Nucleus accumbens (tissue), 56 donors: ENCODE data around the gene VGLL4.
"Not testable (repeated sequence)": the region's sequence is repeated elsewhere in the genome, so short reads cannot be mapped to it uniquely, and the experiment has no call there.

Experiments used
- DNase-seq, 56 donors: peaks; one replicate each; lab custom pipeline; 2025; lab: John Stamatoyannopoulos, UW

Gene VGLL4

DNA sequence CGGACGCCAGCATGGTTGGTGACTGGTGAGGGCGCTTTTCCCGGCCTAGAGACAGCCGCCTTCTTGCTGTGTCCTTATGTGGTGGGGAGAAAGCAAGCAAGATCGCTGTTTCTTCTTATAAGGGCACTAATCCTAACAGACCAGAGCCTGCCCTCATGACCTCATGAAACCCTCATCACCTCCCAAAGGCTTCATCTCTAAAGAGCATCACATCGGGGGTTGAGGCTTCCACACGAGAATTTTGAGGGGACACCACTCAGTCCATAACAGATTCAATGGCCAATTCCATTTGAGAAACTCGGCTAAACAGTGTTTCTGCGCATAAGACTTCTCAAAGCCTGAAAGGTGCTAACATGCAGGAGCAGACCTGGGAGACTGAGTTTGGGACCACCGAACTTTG lies 54.0 kb downstream of the VGLL4 start:
- DNase-seq = no peak

DNA sequence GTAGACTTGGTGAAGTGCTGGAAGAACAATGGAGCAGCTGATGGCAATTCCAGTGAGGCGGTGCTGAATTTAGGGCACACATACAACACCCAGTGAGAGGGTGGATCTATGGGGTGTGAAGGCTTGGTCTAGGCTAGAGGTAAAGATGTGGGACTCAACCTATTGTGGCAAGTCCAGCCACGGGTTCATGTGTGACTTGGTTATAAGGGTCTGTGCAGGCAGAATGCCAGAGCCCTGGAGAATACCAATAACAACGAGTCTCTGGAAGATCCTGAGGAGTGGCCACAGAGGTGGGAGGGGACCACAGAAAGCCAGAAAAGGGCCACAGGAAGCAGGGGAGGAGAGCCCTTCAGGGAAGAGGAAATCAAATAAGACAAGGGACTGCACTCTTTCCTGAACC lies 55.0 kb downstream of the VGLL4 start:
- no peak for DNase-seq

DNA sequence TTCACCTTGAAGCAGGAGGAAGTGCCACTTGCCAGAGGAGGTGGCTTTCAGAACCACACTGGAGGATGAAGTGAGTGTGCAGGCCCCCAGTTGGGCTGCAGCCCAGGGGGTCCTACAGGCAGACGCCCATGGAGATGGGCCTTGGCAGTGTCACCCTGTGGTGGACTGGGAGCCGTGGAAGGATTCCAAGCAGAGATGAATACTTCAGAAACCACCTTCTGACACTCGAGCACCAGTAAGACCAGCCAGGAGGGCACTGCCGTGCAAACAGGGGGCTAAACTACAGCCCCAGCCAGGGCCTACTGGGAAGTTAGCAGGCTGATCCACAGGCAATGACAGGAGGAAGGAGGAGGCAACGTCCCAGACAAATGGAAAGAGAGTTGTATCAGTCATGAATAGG lies 55.4 kb downstream of the VGLL4 start:
- no peak for DNase-seq

DNA sequence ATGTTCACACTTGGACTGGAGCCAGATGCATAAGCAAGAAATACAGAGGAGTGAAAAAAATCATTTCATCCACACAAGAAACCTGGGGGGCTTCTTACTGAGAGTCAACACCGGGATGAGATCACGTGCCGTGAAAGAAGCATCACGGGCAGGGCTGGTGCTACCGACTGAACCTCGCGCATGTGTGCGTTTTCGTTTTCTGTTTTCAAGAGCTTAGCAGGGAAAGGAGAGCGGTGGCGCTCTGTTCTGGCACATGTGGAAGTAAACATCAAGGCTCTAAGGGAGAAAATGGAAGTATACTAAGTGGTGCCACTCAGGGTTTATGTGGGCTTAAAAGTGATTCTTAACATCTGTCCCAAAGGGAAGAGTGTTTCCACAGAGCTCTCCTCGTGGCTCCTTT lies 55.9 kb downstream of the VGLL4 start:
- DNase-seq = no peak

DNA sequence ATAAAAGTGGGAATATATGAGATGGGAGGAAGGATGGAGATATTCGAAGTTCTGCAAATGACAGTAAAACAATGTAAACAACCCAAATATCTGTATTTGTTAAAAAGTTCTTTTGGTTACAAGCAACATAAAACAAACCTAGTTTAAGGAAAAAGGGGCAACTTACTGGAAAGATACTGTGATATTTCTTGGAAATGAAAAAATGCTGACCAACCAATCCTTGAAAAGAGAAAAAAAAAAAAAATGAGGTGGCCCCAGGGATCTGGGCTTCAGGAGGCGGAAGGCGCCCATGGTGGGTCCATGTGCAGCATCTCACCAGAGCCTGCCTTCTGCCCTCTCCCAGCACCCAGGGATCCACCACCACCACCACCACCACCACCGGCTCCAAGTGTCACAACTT lies 59.1 kb downstream of the VGLL4 start:
- DNase-seq = no peak

DNA sequence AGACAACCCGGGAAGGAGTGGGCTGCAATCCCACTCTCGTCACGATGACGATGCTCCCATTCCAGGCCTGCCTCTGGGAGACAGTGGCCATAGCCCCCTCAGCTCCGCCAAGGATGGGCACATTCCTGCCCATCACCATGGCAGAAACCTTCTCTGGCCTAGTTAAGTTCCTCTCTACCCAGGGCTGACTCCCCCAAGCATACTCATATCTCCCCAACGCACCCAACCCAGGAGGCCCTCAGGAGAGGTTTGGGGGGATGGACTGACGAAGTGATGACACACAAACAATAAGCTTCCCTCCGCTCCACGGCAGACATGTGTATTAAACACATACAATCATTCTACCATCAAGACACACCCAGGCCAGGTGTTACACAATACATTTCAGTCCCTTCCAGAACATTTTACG lies 60.1 kb downstream of the VGLL4 start:
- DNase-seq = no peak

DNA sequence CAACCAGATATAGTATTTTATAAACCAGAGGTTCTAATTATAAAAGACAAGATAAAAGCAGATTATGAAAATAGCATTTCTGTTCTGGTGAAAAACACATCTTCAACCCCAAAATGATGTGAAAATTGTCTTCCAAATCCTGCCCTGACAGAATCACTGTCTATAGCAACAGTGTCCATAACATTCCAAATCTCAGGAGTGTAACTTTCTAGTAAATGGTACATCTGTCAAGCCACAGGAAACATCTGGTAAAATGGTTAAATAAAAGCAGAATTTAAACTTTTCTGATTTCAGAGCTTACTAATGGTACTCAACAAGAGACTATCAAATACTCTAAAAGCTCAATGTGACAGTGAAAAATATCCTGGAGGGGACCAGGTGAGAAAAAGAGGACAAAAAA lies 60.5 kb downstream of the VGLL4 start:
- no peak for DNase-seq

DNA sequence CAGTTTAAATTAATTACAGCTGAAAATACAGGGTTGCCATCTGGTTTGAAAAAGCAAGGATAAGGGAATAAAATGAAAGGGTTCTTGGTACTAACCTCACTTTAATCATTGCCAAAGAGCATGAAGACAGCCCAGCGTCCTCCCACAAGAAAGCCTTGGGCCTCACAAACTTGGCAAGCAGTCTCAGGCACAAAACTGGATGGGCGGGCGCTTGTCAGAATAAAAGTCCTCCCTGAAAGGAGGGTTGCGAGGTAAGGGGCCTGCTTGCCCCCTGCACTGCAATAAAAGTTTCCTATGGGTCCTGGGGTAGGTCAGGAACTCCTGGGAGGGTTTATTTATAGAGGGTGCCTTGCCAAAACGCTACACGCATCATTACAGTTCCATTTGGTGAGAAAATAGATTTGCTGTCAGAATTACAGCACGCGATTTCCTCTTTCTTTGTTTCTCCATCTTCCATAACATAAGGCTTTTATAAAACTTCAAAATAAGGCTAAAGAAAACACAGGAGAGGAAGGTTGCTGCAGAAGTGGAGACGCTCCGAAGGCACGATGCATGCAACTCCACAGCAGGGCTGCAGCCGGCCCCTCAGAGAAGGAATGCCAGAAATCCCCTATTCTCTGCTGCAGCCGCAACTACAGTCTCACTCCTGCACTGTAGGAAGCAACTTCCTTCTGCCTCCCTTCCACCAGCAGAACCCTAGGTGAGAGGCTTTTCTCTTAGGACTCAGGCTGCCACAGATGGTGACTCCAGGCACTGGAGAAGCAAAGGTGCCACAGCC lies 61.3 kb downstream of the VGLL4 start:
- DNase-seq = peak in 47 of 56 donors; percentile 24 to 87 (median 63)

DNA sequence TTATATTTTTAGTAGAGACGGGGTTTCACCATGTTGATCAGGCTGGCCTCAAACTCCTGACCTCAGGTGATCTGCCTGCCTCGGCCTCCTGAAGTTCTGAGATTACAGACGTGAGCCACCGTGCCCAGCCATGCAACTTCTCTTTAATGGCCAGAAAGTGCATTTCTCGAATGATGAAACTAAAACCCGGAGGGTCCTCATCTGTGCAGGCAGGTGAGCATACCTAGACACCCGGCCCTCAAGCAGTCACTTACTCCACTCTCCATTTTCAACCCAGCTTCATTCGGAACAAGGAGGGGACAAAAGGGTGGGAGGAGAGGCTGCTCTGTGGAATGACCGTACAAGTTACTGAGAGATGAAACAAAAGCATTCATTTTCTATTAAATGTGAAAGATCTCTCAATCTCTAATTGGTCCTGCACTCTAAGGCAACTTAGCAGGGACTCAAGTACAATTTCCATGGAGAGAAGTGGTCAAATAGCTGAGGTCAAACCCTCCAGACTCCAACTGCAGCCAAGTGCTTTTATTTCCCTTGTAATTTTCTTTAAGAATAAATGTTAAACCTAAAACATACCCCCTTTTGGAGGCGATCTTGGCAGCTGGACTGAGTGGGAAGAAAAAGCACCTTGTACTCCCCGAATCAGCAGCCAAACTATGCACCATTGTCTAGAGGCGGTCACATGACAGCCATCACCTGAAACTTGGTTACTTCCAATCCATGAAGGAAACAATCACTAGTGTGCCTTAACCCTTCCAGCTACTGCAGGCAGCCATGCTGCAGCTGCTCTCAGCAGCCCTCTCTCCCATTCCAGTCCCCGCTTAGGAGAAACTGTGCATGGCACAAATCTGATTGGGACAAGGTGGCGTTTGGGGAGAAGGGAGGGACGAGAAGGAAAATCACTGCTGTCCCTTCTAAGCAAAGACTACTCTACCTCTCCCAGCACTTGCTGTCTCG lies 62.2 kb downstream of the VGLL4 start:
- DNase-seq = peak in 25 of 56 donors; percentile 27 to 87 (median 52)

DNA sequence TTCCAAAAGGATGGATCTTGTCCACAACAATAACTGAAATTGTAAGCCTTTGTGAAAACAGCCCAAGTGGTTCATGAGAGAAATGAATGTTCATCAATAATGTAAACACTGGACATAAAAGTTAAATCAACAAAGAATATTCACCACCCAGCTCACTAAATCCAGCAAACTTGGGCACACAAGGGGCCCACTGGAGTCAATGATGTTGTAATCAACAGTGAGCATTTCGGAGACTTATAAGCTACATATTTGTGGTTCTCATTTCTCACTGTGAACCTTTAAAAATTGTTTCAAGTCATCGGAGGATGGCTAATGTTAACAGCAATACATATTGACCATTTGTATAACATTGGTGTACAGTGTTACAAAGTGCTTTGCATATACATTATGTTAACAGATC lies 63.1 kb downstream of the VGLL4 start:
- no peak for DNase-seq

DNA sequence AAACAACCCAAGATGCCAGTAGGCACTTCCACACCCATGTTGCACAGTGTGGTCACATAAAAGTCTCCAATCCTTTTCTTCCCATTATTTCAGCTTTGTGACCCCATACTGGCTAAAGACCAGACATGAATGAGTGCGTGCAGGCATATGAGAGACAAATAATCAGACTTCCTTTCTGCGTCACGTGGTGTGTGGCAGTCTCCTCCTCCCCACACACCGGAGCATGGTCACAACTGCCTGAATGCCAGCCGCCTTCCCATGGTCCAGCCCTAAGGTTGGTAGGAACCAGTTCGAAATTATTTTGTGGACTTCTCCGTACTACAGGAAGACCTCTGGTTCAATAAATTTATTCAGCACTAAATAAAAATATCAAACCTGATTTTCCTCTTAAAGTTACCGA lies 65.5 kb downstream of the VGLL4 start:
- no peak for DNase-seq

DNA sequence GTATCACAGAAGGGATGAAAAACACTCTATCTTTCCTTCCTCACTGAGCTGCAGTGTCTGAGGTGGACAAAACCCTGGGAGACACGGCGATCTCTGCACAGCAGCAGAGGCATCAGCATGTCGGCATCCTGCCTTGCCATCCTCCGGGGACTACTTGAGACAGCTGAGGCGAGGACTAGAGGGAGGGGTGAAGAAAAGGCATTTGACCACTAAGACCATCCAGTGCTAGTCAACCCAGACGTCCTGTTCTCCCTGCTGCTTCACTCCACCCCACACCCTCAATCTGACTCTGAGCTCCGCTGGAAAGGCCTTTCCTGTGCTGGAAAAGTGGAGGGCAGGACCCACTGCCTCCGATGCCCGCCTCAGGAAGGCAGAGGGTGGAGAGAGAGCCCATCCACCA lies 67.3 kb downstream of the VGLL4 start:
- no peak for DNase-seq

DNA sequence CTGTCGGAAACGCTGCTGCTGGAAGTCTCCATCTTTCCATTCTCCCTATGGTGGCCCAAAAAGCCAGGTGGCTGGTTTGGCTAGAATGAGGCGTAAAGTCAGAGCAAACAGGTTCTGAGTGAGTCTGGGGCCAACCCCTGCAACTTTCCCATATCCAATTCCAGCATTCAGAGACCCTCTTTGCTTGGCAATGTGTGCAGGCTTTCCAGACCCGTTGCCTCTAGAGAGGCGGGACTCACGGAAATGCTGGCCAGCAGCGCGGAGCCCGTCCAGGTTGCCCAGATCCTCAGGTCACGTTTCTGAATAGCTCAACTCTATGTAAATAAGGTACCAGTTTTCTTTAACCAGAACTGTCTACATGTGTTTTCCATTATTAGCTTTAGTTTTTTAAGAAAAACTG lies 68.0 kb downstream of the VGLL4 start:
- no peak for DNase-seq

DNA sequence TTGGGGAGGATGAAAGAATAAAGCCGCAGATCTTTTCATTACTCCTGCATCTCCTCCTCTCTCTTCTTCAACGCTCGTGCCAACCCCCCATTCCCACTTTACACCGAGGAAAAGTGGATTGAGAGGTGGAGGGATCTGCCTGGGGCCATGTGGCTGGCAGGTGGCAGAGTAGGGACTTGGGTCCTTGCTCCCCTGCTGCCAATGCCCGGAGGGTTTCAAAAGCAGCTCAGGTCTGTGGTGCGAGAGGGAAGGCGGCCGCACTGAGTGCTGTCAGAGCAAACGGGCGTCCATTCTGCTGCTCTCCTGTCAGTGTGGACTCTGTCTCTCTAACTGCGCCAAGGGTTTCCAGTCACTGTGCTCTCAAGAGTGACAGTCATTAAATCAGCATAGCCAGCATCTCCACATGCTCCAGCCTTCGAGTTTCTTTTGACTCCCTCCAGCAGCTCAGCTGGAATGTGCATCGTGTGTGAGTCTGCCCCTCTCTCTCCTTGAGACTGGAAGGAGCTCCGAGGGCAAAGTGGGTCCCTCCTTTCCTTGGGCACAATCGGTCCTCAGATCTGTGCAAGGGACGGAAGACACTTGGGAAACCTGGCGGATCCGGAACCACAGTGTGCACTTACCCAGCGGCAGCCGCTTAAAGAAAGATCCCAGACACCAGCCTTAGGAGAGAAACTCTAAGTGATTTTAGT lies 68.6 kb downstream of the VGLL4 start:
- no peak for DNase-seq

DNA sequence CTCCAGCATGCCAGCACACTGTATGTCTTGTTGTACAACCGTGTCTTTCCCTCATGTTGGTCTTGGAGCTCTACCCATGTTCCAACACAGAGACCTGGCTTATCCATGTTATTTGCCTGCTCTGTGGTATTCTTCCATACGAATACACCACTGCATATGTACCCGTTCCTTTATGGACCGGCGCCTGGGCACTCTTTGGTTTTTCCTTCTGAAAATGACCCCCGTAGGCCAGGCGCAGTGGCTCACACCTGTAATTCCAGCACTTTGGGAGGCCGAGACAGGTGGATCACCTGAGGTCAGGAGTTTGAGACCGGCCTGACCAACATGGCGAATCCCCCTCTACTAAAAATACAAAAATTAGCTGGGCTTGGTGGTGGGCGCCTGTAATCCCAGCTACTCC lies 71.1 kb downstream of the VGLL4 start:
- DNase-seq = not testable (repeated sequence)

DNA sequence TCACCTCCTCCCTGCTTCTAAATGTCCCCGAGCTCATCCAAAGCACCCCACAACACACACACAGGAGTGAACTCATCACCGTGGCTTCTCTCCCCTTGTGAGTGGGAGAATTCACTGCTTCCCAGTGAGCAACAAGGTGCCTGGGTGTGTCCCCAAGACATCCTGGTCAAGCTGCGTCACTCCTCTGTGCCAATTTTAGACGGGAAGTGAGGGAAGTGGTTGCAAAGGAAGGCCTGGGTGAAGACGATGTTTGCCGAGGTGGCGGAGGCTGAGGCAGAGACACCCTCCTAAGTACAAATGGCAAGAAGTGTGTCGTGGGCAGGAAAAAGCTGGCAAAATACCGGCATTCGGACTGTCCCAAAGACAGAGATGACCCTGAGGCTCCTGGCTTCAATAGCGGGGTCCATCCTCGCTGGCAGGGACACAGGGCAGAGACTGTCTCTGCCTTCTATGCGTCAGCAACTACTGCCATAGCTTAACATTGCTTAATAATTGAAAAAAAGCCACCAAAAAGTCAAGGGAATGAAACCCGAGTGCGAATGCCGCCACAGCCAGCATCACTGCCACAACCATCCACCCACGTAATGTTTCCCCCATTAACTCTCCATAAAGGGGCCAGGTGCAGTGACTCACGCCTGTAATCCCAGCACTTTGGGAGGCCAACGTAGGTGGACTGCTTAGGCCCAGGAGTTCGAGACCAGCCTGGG lies 72.8 kb downstream of the VGLL4 start:
- no peak for DNase-seq

DNA sequence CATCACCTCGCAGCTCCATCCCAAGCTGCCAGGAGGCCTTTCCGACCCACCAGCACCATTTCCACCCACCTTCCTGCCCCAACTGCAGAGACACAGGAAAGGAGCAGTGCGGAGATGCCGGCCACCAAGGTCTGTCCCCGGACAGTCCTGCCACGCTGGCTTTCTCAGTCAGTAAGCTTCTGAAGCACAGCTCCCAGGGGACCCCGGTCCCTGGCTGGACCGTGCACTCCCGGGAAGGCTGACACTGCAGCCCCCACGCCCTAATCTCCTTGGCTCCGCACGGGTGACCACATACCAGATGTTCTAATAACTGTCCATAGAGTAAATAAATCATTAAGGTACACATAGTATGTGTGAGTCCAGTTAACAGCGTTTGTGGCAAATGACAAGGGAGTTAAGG lies 73.5 kb downstream of the VGLL4 start:
- DNase-seq = no peak

DNA sequence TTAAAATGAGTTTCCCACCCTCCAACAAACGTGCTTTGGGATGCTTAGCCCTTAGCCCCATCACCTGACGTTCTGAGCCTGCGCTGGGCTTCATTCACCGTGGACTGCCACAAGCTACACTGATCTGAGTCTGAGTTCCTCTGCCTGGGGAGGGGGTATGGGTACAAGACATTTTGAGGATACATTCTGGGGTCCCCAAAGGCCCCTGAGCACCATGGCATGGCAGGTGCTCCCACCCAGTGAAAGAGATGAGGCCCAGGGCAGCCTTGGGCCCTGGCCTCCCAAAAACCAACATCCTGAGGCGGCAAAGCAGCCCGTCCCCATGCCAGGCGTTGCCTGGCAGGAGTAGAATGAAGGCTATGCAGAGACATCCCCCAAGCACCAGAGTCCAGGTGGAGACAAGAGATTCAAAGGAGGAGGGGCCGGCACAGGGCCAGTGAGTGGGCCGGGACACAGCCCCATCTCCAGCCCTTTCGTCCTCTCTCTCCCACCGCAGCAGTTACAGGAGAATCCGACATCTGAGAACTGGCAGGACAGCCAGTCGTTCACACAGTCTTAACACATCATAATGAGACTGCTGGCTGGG lies 74.5 kb downstream of the VGLL4 start:
- DNase-seq = no peak

DNA sequence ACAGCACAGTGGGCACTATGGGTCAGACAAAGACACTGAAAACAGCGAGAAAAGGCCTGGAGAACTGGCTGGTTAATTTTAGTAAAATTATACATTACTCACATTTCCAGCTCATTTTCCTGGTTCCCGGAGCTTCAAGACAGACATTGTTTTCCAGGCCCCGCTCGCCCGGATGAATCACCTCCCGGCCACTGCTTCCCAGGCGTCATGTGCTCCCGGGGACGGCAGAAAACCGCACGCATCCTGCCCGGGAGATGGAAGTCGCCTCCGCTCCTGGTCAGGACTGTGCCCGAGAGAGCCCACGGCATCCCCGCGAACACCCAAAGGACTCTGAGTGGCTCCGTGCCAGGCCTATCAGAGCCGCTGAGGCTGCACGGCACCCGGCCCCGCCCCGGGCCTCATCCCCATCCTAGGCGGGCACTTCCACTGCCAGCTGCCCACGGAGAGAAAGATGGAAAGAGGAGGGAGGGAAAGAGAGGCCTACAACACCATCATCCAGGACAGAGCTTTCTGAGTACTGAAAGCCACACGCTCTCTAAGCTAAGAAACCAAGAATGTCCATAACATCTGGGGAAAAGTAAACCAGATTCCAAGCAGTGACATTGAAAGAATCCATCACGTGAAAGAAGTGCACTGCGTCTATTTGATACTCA lies 75.1 kb downstream of the VGLL4 start:
- DNase-seq = peak in 43 of 56 donors; percentile 25 to 93 (median 54)
